ENCODE measurements around the gene SLC37A1. TPM values are rescaled to one million over a fixed set of nuclear protein-coding genes. Genes with fewer than 3 reads are reported as not detected.

Gene SLC37A1
- total RNA-seq, 2 donors from 2014 or later = 98.5 to 118 TPM

DNA sequence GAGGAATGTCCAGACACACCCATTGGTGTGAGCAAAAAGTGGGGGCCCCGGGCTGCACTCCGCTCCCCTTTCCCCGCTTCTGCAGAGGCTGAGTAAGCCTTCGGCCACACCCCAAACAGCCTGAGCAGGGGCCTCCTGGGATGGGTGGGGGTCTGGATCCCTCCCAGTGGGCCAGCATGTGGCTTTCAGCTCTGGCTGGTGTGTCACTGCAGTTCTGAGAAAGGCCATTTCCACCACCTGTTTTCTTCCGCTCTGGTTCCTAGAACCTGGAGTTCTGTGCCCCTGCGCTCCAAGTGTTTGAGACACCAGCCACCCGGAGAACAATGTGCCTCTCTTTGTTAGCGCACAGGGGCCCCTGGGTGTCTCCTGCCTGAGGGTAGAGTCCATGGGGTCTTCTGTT, 30.9 kb downstream of the SLC37A1 start:
- Histone ChIP-seq H3K36me3 (peaks cover 25% of the 10 kb centered on the region), H3K4me3 (no peak overlapping the region), H3K9me3 (no peaks in the 10 kb centered on the region), H3K27ac (no peak overlapping the region), H3K9ac (ENCODE audit: low read depth in 2 of 2, low read length in 2 of 2) (no peak overlapping the region), H3K4me1 (no peaks in the 10 kb centered on the region), H3K27me3 (no peaks in the 10 kb centered on the region)
- TF ChIP-seq, protein P1, sequence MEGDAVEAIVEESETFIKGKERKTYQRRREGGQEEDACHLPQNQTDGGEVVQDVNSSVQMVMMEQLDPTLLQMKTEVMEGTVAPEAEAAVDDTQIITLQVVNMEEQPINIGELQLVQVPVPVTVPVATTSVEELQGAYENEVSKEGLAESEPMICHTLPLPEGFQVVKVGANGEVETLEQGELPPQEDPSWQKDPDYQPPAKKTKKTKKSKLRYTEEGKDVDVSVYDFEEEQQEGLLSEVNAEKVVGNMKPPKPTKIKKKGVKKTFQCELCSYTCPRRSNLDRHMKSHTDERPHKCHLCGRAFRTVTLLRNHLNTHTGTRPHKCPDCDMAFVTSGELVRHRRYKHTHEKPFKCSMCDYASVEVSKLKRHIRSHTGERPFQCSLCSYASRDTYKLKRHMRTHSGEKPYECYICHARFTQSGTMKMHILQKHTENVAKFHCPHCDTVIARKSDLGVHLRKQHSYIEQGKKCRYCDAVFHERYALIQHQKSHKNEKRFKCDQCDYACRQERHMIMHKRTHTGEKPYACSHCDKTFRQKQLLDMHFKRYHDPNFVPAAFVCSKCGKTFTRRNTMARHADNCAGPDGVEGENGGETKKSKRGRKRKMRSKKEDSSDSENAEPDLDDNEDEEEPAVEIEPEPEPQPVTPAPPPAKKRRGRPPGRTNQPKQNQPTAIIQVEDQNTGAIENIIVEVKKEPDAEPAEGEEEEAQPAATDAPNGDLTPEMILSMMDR (IDR thresholded peaks at IDR 0.05) = no peak
- DNase-seq = no peak
- intact Hi-C loops (cut with DNase I) = no loop called here

DNA sequence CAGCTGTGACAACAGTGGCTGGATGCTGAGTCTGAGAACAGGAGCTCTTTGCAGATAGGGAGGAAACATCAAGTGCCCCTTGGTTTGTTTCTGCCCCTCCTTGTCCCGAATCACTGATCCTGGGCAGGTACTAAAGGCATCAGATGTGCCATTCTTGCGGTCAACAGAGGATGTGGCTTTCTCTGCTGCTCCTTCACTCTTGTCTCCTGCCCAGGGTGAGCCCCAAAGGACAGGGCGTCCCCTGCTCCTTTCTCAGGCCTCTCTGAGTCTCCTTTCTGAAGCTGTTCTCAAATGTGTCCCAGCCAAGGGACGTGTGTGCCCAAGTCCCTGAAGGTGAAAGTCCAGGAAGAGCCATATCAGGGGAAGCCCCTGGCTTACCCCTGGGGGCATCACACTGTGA, 31.7 kb downstream of the SLC37A1 start:
- Histone ChIP-seq H3K36me3 (peaks cover 20% of the 10 kb centered on the region), H3K27me3 (no peaks in the 10 kb centered on the region), H3K4me3 (no peak overlapping the region), H3K27ac (no peak overlapping the region), H3K9me3 (no peaks in the 10 kb centered on the region), H3K4me1 (no peaks in the 10 kb centered on the region), H3K9ac (ENCODE audit: low read depth in 2 of 2, low read length in 2 of 2) (no peak overlapping the region)
- intact Hi-C loops (cut with DNase I) = no loop called here
- DNase-seq = no peak
- TF ChIP-seq, protein P1 (IDR thresholded peaks at IDR 0.05) = no peak

DNA sequence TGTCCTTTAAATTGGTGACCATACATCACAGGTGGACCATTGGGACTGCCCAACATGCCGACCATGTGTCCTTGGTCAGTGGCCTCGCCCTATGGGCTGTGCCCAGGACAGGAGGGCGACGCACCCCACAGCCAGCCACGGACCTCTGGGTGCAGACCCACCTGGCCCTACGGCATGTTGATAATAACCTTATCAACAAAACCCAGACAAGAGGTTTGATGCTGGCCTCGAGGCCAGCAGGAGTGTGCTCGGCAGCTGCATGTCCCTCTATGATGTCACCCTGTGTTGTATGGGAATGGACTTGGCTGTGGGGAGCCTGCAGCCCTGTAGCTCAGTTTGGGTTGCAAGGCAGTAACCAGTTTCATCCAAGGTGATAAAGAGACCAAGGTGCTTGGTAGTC, 32.1 kb downstream of the SLC37A1 start:
- no peak for DNase-seq

GRCh38 chr21:42546433-42546832, 32.8 kb downstream of the SLC37A1 start:
- H3K4me3 ChIP-seq = no peak overlapping the region
- H3K9me3 ChIP-seq = no peaks in the 10 kb centered on the region
- H3K36me3 ChIP-seq = peaks cover 20% of the 10 kb centered on the region
- no peaks in the 10 kb centered on the region for H3K4me1 ChIP-seq
- no peak for DNase-seq
- intact Hi-C loops (cut with DNase I) = no loop called here
- no peak overlapping the region for H3K27ac ChIP-seq
- TF ChIP-seq, protein P1 (IDR thresholded peaks at IDR 0.05) = no peak
- H3K27me3 ChIP-seq = no peaks in the 10 kb centered on the region
- H3K9ac ChIP-seq (ENCODE audit: low read depth in 2 of 2, low read length in 2 of 2) = no peak overlapping the region

More for the DNA sequence above, 32.1 kb downstream of the SLC37A1 start:
- no peaks in the 10 kb centered on the region for H3K4me1 ChIP-seq
- peaks cover 20% of the 10 kb centered on the region for H3K36me3 ChIP-seq
- H3K27me3 ChIP-seq = no peaks in the 10 kb centered on the region
- TF ChIP-seq, protein P1 (IDR thresholded peaks at IDR 0.05) = no peak
- no peaks in the 10 kb centered on the region for H3K9me3 ChIP-seq
- H3K9ac ChIP-seq (ENCODE audit: low read depth in 2 of 2, low read length in 2 of 2) = no peak overlapping the region
- no peak overlapping the region for H3K27ac ChIP-seq
- intact Hi-C loops (cut with DNase I) = no loop called here
- no peak overlapping the region for H3K4me3 ChIP-seq

DNA sequence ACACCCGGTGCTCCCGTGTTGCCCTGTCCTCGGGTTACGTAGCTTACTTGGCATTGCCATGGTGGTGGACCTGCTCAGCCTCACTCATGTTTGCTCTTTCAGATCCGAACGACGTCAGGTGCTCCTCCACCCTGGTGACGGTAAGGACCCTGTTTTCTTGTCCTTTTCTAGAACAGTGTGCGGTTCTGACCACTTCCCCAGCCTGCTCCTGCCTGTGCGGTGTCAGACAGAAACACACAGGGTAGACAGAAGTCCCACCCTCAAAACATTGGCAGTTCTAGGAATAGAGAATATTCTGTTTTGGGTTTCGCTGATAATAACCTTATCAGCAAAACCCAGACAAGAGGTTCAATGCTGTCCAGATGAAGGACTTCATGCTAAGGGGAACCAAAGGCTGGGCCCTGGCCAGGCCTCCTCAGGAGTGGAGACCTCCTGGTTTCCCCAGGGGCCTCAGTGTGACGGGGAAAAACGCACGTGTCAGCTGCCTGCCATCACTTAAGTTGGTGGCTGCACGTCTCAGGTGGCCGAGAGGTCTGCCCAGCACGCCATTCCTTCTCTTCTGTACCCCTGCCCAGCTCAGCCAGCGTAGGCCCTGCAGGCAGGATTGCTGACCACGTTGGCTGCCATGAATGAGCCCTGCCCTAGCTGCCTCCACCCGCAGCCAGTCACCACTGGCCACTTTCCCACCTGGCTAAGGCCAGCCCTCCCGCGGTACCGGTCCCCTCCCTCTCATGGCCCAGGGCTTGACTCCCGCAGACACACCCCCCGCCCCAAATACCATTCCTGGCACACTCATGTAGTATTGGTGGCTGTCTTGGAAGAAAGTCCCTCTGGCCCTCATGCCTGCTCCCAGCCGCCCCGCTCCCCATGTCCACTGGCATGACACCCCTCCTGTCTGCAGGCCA, 33.6 kb downstream of the SLC37A1 start:
- H3K27ac ChIP-seq = no peak overlapping the region
- peaks cover 20% of the 10 kb centered on the region for H3K36me3 ChIP-seq
- H3K27me3 ChIP-seq = no peaks in the 10 kb centered on the region
- no peak for DNase-seq
- no peak overlapping the region for H3K9ac ChIP-seq (ENCODE audit: low read depth in 2 of 2, low read length in 2 of 2)
- H3K4me3 ChIP-seq = no peak overlapping the region
- TF ChIP-seq, protein P1 (IDR thresholded peaks at IDR 0.05) = no peak
- H3K9me3 ChIP-seq = no peaks in the 10 kb centered on the region
- intact Hi-C loops (cut with DNase I) = no loop called here
- H3K4me1 ChIP-seq = no peaks in the 10 kb centered on the region

Measured in colonic mucosa (tissue), 4 donors.